DMS153 treated with DMSO at 0.1 percent for 48 hours (cell line): ENCODE measurements around the gene EMC1.
"Not testable (repeated sequence)": the region's sequence is repeated elsewhere in the genome, so short reads cannot be mapped to it uniquely, and the experiment has no call there.

ENCODE experiments used
- DNase-seq: peaks from one replicate; lab custom pipeline; 2025; ENCODE audit not compliant: unreplicated experiment; lab: John Stamatoyannopoulos, UW

Gene EMC1

GRCh38 chr1:19196331-19196730 lies 55.0 kb downstream of the EMC1 start:
- no peak for DNase-seq

GRCh38 chr1:19193004-19193403 lies 58.3 kb downstream of the EMC1 start:
- DNase-seq, result no peak

GRCh38 chr1:19191811-19192210 lies 59.5 kb downstream of the EMC1 start:
- DNase-seq, result no peak

- DNase-seq, result no peak
These were observed 60.9 kb downstream of the EMC1 start for GRCh38 chr1:19190468-19190867.

GRCh38 chr1:19189270-19189669 lies 62.1 kb downstream of the EMC1 start:
- no peak for DNase-seq

- no peak for DNase-seq
These were observed 63.5 kb downstream of the EMC1 start for GRCh38 chr1:19187852-19188251.

- DNase-seq, result no peak
These were observed 65.3 kb downstream of the EMC1 start for GRCh38 chr1:19186001-19186400.

GRCh38 chr1:19182223-19182622 lies 69.1 kb downstream of the EMC1 start:
- no peak for DNase-seq

- DNase-seq, result not testable (repeated sequence)
These were observed 71.1 kb downstream of the EMC1 start for GRCh38 chr1:19180265-19180657.

GRCh38 chr1:19179597-19180264 lies 71.6 kb downstream of the EMC1 start:
- DNase-seq, result no peak

GRCh38 chr1:19178734-19179398 lies 72.5 kb downstream of the EMC1 start:
- DNase-seq, result no peak

- no peak for DNase-seq
These were observed 73.5 kb downstream of the EMC1 start for GRCh38 chr1:19177811-19178210.

GRCh38 chr1:19169642-19170041 lies 81.7 kb downstream of the EMC1 start:
- DNase-seq, result no peak

- DNase-seq, result no peak
These were observed 84.2 kb downstream of the EMC1 start for GRCh38 chr1:19167140-19167539.

GRCh38 chr1:19166066-19166465 lies 85.3 kb downstream of the EMC1 start:
- DNase-seq, result no peak
